Glomerular endothelial cell (primary cell): ENCODE measurements around the gene ERV3-1. TPM values are rescaled to one million over a fixed set of nuclear protein-coding genes. Genes with fewer than 3 reads are reported as not detected.
"Not testable (repeated sequence)": the region's sequence is repeated elsewhere in the genome, so short reads cannot be mapped to it uniquely, and the experiment has no call there.

Experiments used
- DNase-seq: peaks from one replicate; pipeline ENCODE4 v3.0.0-alpha.2; 2011; ENCODE audit warnings: low read depth, low spot score; ENCODE audit errors: extremely low read depth
- total RNA-seq: library from RNA; depleted of rRNA; stranded (reverse); fragments of >200 nt; gene quantifications from 2 replicates; pipeline ENCODE4 v1.2.3, GENCODE V29; 2015

The ERV3-1 gene
- total RNA-seq, 1 donor from 2014 or later, result 37.9 TPM

GRCh38 chr7:64945503-64946175 lies 60.8 kb downstream of the ERV3-1 start:
- no peak for DNase-seq

GRCh38 chr7:64944667-64945502 lies 61.6 kb downstream of the ERV3-1 start:
- DNase-seq, result not testable (repeated sequence)

Other genes with a start within 250 kb of the ERV3-1 start
- 4.3 and 4.8 TPM in 2 replicates for gene ZNF138, start 212.3 kb downstream of the ERV3-1 start, total RNA-seq
- 3.4 and 3.7 TPM in 2 replicates for gene ZNF273, start 103.4 kb downstream of the ERV3-1 start, total RNA-seq
- gene ZNF117, start 15.7 kb downstream of the ERV3-1 start, total RNA-seq, result 13.6 and 20.4 TPM in 2 replicates